Astrocyte of the cerebellum (primary cell): ENCODE measurements around the gene MOB1B.
"Not testable (repeated sequence)": the region's sequence is repeated elsewhere in the genome, so short reads cannot be mapped to it uniquely, and the experiment has no call there.

Experiments used
- DNase-seq: peaks from one replicate; pipeline ENCODE4 v3.0.0-alpha.2; 2011; ENCODE audit warnings: low read depth
- H3K4me3 ChIP-seq: 2 replicates; pipeline ENCODE4 v1.5.1; 2011; ENCODE audit warnings: mild to moderate bottlenecking, low read depth, low read length, moderate library complexity
- CTCF ChIP-seq: IDR thresholded peaks from 2 replicates; pipeline ENCODE4 v1.5.1; 2012; ENCODE audit warnings: low read length, low read depth, moderate library complexity, mild to moderate bottlenecking; ENCODE audit errors: missing control alignments
- in situ Hi-C: cut with HindIII; loops from 2 replicates; pipeline ENCODE4 v1.10.0; 2017; ENCODE audit warnings: low sequenced_read_pairs

The MOB1B gene

GRCh38 chr4:70997036-70997435 is 94.9 kb downstream of the MOB1B start:
- H3K4me3 ChIP-seq = no peak overlapping the region
- in situ Hi-C loops = loop anchor here (25.0 kb wide), 1 partner anchor 160 kb away; the partner anchor contains the start of gene GRSF1

GRCh38 chr4:70997546-70997945 is 95.4 kb downstream of the MOB1B start:
- DNase-seq = no peak
- in situ Hi-C loops = loop anchor here (25.0 kb wide), 1 partner anchor 160 kb away; the partner anchor contains the start of gene GRSF1
- H3K4me3 ChIP-seq = no peak overlapping the region
- no peak for TF ChIP-seq CTCF

More at GRCh38 chr4:70997036-70997435, 94.9 kb downstream of the MOB1B start:
- TF ChIP-seq CTCF = no peak
- DNase-seq = no peak

GRCh38 chr4:70999639-71000038 is 97.5 kb downstream of the MOB1B start:
- not testable (repeated sequence) for H3K4me3 ChIP-seq, DNase-seq
- in situ Hi-C loops = loop anchor here (25.0 kb wide), 1 partner anchor 162 kb away; the partner anchor contains the start of gene GRSF1

- H3K4me3 ChIP-seq, DNase-seq, in situ Hi-C loops: not testable (repeated sequence)
These were observed 99.2 kb downstream of the MOB1B start for GRCh38 chr4:71001363-71001762.

- TF ChIP-seq CTCF = no peak
- no peak overlapping the region for H3K4me3 ChIP-seq
- in situ Hi-C loops = no loop called here
- DNase-seq = no peak
These were observed 102.2 kb downstream of the MOB1B start for GRCh38 chr4:71004281-71004851.

- in situ Hi-C loops, H3K4me3 ChIP-seq, DNase-seq: not testable (repeated sequence)
These were observed 102.9 kb downstream of the MOB1B start for GRCh38 chr4:71005025-71005424.

GRCh38 chr4:71006203-71006907 is 104.2 kb downstream of the MOB1B start:
- in situ Hi-C loops = no loop called here
- no peak for TF ChIP-seq CTCF
- no peak for DNase-seq
- H3K4me3 ChIP-seq = no peak overlapping the region

- TF ChIP-seq CTCF = no peak
- in situ Hi-C loops = no loop called here
- no peak overlapping the region for H3K4me3 ChIP-seq
- no peak for DNase-seq
These were observed 106.0 kb downstream of the MOB1B start for GRCh38 chr4:71008196-71008595.
